ENCODE results near the gene TRMT10B. TPM values are rescaled to one million over a fixed set of nuclear protein-coding genes. Genes with fewer than 3 reads are reported as not detected.

Gene TRMT10B, protein sequence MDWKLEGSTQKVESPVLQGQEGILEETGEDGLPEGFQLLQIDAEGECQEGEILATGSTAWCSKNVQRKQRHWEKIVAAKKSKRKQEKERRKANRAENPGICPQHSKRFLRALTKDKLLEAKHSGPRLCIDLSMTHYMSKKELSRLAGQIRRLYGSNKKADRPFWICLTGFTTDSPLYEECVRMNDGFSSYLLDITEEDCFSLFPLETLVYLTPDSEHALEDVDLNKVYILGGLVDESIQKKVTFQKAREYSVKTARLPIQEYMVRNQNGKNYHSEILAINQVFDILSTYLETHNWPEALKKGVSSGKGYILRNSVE
- total RNA-seq (10 to 100 TPM in 2 of 9 donors, 1 to 10 TPM in 7; 2.9 to 12.1 (median 7.3) TPM), polyA plus RNA-seq (10 to 100 TPM in 2 of 3 donors, 1 to 10 TPM in 1; 9.0 to 13.0 (median 10.1) TPM)
- long read RNA-seq, donor 1 = 0 reads
- long read RNA-seq, donor 2, partial matches to known transcripts = 23 of 26 reads
- long read RNA-seq, donor 2, other reads (novel, unspliced or antisense) = 0 of 26 reads
- long read RNA-seq, donor 3, partial matches to known transcripts = 0 of 43 reads
- long read RNA-seq, donor 3, other reads (novel, unspliced or antisense) = 39 of 43 reads
- long read RNA-seq, donor 4, partial matches to known transcripts = 3 of 9 reads
- long read RNA-seq, donor 4, other reads (novel, unspliced or antisense) = 6 of 9 reads
- long read RNA-seq, donor 5, transcript TRMT10B-204 (9 exons, 1,443 nt) = minor isoform, 5 of 67 reads
- long read RNA-seq, donor 5, transcript TRMT10B-201 (9 exons, 2,281 nt) = major isoform, 6 of 67 reads
- long read RNA-seq, donor 5, partial matches to known transcripts = 7 of 67 reads
- long read RNA-seq, donor 5, other reads (novel, unspliced or antisense) = 47 of 67 reads
- long read RNA-seq, donor 6, partial matches to known transcripts = 4 of 15 reads
- long read RNA-seq, donor 6, other reads (novel, unspliced or antisense) = 9 of 15 reads
- long read RNA-seq, donor 7 = 0 reads
- long read RNA-seq, donor 8, partial matches to known transcripts = 0 of 60 reads
- long read RNA-seq, donor 8, other reads (novel, unspliced or antisense) = 58 of 60 reads
- long read RNA-seq, donor 9, partial matches to known transcripts = 0 of 1 reads
- long read RNA-seq, donor 9, other reads (novel, unspliced or antisense) = 0 of 1 reads
- long read RNA-seq, donor 10, partial matches to known transcripts = 0 of 1 reads
- long read RNA-seq, donor 10, other reads (novel, unspliced or antisense) = 0 of 1 reads

DNA sequence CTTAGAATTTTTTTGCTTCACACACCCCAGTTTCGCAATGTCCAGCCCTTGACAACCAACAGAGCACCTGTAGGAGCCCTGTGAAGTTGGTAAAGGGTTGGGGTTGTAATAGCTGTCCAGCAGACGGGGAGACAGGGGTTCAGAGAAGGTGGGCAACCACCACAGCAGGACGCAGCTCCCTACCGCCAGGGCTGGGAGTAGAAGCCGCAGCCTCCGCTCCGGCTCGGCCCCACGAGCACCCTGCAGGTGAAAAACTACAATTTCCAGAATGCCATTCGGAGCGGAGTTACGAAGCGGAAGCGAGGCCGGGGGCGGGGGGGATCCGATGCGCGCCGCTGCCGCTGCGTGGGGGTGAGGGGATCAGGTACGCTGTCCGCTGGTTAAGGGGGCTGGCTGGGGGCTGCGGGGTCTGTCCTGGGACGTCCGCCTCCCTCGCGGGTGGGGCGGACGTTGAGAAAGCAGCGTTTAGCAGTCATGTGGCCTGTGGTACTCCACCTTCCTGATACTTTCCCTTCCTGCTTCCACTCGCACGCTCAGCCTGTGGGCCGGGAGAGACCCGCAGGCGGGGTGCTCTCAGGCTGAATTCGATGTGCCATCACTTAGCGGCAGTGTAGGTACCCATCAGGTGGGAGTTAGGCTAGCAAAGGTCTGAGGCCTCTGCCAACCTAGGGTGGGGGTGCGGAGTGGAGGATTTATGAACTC, at the start of gene TRMT10B:
Gene TRMT10B, plus strand, starts transcription at position 317 of the 702 bp plus-strand sequence. CDS start 8,127 bp downstream, outside the sequence.
- H3K36me3 ChIP-seq (replicated peaks in 1 of 2) = no peaks in the 10 kb centered on the region
- peak within 1 kb of the TSS; percentile 48 to 97 (median 93) for H3K4me3 ChIP-seq
- no peaks in the 10 kb centered on the region for H3K9me3 ChIP-seq (replicated peaks in 1 of 3)
- WGBS, 4 donors = 3 to 40% (median 6%) methylated on average over 3 to 40 of the region's 40 CpGs
- H3K27me3 ChIP-seq = no peaks in the 10 kb centered on the region
- H3K4me1 ChIP-seq (replicated peaks in 1 of 2) = peaks cover 5 to 9% of the 10 kb centered on the region in 2 donors
- peak within 1 kb of the TSS in 4 of 5 donors; percentile 36 to 89 (median 75) for H3K27ac ChIP-seq
- intact Hi-C loops (cut with DNase I) = loop anchor here in 1 of 2 donors (10.0 kb wide), 1 partner anchor 151 kb away; the partner anchor contains the start of gene SLC25A51
- DNase-seq = peak; percentile 60 to 74 (median 67)
- TF ChIP-seq POLR2A (IDR thresholded peaks at IDR 0.05) = peak in 1 of 2 donors; percentile 14
- TF ChIP-seq, protein P1, sequence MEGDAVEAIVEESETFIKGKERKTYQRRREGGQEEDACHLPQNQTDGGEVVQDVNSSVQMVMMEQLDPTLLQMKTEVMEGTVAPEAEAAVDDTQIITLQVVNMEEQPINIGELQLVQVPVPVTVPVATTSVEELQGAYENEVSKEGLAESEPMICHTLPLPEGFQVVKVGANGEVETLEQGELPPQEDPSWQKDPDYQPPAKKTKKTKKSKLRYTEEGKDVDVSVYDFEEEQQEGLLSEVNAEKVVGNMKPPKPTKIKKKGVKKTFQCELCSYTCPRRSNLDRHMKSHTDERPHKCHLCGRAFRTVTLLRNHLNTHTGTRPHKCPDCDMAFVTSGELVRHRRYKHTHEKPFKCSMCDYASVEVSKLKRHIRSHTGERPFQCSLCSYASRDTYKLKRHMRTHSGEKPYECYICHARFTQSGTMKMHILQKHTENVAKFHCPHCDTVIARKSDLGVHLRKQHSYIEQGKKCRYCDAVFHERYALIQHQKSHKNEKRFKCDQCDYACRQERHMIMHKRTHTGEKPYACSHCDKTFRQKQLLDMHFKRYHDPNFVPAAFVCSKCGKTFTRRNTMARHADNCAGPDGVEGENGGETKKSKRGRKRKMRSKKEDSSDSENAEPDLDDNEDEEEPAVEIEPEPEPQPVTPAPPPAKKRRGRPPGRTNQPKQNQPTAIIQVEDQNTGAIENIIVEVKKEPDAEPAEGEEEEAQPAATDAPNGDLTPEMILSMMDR (IDR thresholded peaks at IDR 0.05) = no peak

DNA sequence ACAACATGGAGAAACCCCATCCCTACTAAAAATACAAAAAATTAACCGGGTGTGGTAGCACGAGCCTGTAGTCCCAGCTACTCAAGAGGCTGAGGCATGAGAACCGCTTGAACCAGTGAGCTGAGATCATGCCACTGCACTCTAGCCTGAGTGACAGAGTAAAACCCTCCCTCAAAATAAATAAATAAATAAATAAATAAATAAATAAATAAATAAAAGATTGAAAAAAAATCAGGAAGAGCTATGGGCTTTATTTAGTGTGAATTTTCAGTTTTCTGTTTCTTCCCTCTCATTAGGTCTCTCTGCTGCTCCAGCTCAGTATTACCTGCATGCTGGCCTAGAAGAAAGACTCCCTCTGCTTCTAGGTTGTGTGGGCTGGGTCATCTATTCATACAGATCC, 47.8 kb upstream of the TRMT10B start:
- H3K27ac ChIP-seq = no peak overlapping the region
- TF ChIP-seq POLR2A (IDR thresholded peaks at IDR 0.05) = no peak
- TF ChIP-seq, protein P1 (IDR thresholded peaks at IDR 0.05) = no peak
- no peak overlapping the region for H3K4me3 ChIP-seq
- intact Hi-C loops (cut with DNase I) = no loop called here
- 72 to 91% (median 82%) methylated on average over 3 of the region's 3 CpGs for WGBS, 4 donors
- no peaks in the 10 kb centered on the region for H3K9me3 ChIP-seq (replicated peaks in 1 of 3)
- no peaks in the 10 kb centered on the region for H3K36me3 ChIP-seq (replicated peaks in 1 of 2)
- H3K4me1 ChIP-seq (replicated peaks in 1 of 2) = no peaks in the 10 kb centered on the region
- peaks cover 7% of the 10 kb centered on the region for H3K27me3 ChIP-seq
- no peak for DNase-seq

DNA sequence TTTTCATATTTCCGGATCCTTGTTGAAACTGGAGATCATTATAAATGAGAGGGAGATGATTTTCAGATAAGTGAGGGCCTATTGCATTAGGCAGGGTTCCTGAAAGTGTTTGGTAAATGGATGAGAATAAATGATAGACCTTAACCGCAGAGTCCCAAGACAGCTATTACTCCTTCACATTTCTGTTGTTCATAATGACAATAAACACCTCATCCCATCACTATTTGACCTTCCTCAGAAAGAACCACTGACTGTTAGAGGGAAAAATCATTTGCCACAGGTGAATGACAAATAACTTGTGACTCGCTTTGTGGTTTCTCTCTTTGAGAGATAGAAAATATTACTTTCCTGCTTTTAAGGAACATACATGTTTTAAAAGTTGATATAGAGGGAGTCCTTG, 47.3 kb upstream of the TRMT10B start:
- Histone ChIP-seq H3K36me3 (replicated peaks in 1 of 2) (no peaks in the 10 kb centered on the region), H3K9me3 (replicated peaks in 1 of 3) (no peaks in the 10 kb centered on the region), H3K27me3 (peaks cover 7% of the 10 kb centered on the region), H3K27ac (no peak overlapping the region), H3K4me1 (replicated peaks in 1 of 2) (no peaks in the 10 kb centered on the region), H3K4me3 (no peak overlapping the region)
- 65 to 83% (median 73%) methylated on average over 3 of the region's 3 CpGs for WGBS, 4 donors
- intact Hi-C loops (cut with DNase I) = no loop called here
- DNase-seq = no peak
- no peak for TF ChIP-seq POLR2A (IDR thresholded peaks at IDR 0.05)
- TF ChIP-seq, protein P1 (IDR thresholded peaks at IDR 0.05) = no peak
